ENCODE results near the gene FAAP20. TPM values are rescaled to one million over a fixed set of nuclear protein-coding genes. Genes with fewer than 3 reads are reported as not detected.

FAAP20 gene
- total and polyA plus RNA-seq, 2 of the 8 experiments (the other 6 are each of a cell fraction or from before 2014, with no cell fraction given): 58.4 to 99.8 TPM

DNA sequence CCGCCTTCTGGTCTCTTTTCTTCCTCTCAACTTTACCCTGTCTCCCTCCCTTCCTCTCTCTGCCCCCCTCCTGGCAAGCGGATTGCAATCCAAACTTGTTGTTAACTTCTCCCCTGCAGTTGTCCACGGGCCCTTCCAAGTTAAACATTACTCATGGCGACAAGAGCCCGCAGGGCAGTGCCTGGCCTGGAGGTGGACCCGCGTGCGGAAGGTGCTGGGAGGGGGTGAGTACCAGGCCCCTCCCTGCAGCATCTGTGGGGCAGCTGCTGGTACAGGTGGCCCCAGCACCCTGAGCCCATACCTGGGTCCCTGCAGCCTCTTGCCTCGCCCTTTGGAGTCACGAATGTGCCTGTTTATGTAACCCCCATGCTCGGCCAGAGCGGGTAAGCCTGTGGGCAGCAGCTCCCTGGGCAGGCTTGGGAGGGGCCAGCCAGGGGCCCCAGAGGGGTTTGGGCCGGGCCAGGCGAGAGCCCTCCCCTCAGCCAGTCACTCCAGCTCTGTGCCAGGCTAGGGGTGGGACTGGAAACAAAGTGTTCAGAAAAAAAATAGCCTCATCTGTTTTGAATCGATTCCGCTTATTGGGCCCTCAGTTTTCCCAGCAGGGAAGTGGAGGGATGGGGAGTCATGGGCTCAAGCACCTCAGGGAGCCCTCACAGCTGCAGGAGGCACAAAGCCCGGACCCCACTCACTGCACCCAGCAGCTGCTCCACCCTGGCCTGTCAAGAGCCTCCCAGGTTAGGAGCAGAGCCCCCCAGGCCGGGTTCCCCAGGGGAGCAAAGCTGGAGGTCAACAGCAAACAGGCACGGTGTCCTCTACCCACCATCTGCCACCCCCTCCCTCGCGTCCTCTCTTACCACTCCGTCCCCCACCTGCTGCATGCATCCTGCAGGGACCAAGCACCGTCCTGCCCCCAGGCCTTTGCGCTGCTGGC, 14.0 kb upstream of the FAAP20 start:
- no peak overlapping the region for H2AK5ac ChIP-seq (ENCODE audit: low read depth, low read length)
- no peaks in the 10 kb centered on the region for H4K20me1 ChIP-seq (replicated peaks in 1 of 2; ENCODE audit: control insufficient read depth in 1 of 2, insufficient read depth in 2 of 2, low read length in 2 of 2)
- H2AFZ ChIP-seq (ENCODE audit: low read length): no peak overlapping the region
- no peaks in the 10 kb centered on the region for H3K36me3 ChIP-seq (ENCODE audit: control insufficient read depth in 2 of 4, insufficient read depth in 4 of 4, low read length in 3 of 4)
- no peak overlapping the region for H2BK12ac ChIP-seq (ENCODE audit: low read depth, low read length)
- peaks cover 8% of the 10 kb centered on the region for H3K23me2 ChIP-seq (ENCODE audit: low read depth, low read length)
- H3K4me2 ChIP-seq (ENCODE audit: insufficient read depth in 1 of 2, low read depth in 2 of 2, low read length in 2 of 2): no peak overlapping the region
- H2BK15ac ChIP-seq (ENCODE audit: low read length): no peak overlapping the region
- DNase-seq (ENCODE audit: low read depth in 1 of 2, low spot score in 2 of 2) (no peak), FAIRE-seq (no peak)
- peaks cover 0 to 11% (median 6%) of the 10 kb centered on the region in 4 experiments; a peak in 4 of 7 replicates for H3K27me3 ChIP-seq (replicated peaks in 1 of 4; ENCODE audit: control insufficient read depth in 3 of 4, extremely low read depth in 1 of 4, insufficient read depth in 3 of 4, low read length in 3 of 4)
- no peak overlapping the region for H3K4me3 ChIP-seq (ENCODE audit: extremely low read depth in 1 of 4, insufficient read depth in 2 of 4, low read depth in 3 of 4, low read length in 4 of 4)
- H2BK5ac ChIP-seq (ENCODE audit: low read depth, low read length): 0 out of 2 replicates have a peak overlapping the region, but pooled peaks have one; percentile 35
- H3K56ac ChIP-seq (replicated peaks; ENCODE audit: insufficient read length, low read depth, low read length): no peak overlapping the region
- no peak overlapping the region for H2BK20ac ChIP-seq (ENCODE audit: low read length)
- no peak overlapping the region for H2BK120ac ChIP-seq (replicated peaks; ENCODE audit: low read depth, low read length)
- no peak overlapping the region for H3K23ac ChIP-seq (ENCODE audit: insufficient read length)
- H3K14ac ChIP-seq (ENCODE audit: insufficient read length): no peak overlapping the region
- ChIA-PET POLR2A (ENCODE audit: partially characterized antibody) (interaction anchor here (1.2 to 2.1 kb wide), 2 partner anchors 10 to 21 kb away, joined by 4 to 5 read pairs; no protein-coding TSS in a partner anchor), CTCF (ENCODE audit: partially characterized antibody) (interaction anchor here (1.0 to 4.3 kb wide), 8 partner anchors 12 to 173 kb away, joined by 3 to 22 read pairs (median 4); no protein-coding TSS in a partner anchor)
- no peaks in the 10 kb centered on the region for H3K9me3 ChIP-seq (ENCODE audit: insufficient read depth in 2 of 2, low read depth in 1 of 2, low read length in 1 of 2)
- TF ChIP-seq BCL11A (IDR thresholded peaks at IDR 0.05; ENCODE audit: low read depth in 2 of 2, low read length in 2 of 2) (no peak), CTBP2 (IDR thresholded peaks at IDR 0.05; ENCODE audit: borderline replicate concordance, insufficient read depth, insufficient read length, low read length) (no peak), SAP30 (IDR thresholded peaks at IDR 0.05; ENCODE audit: insufficient read depth, insufficient replicate concordance, low read length) (no peak), GTF2F1 (IDR thresholded peaks at IDR 0.05; ENCODE audit: borderline replicate concordance, low read depth, low read length) (no peak), KDM5A (IDR thresholded peaks at IDR 0.05; ENCODE audit: low read length) (no peak), SIX5 (IDR thresholded peaks at IDR 0.05; ENCODE audit: low read depth, low read length) (no peak), ASH2L (IDR thresholded peaks at IDR 0.05; ENCODE audit: low read length) (no peak), EZH2 (IDR thresholded peaks at IDR 0.05; ENCODE audit: low read depth, low read length, severe bottlenecking) (no peak), JUN (IDR thresholded peaks at IDR 0.05; ENCODE audit: low read depth, low read length) (no peak), SRF (IDR thresholded peaks at IDR 0.05; ENCODE audit: low read depth, low read length) (no peak), CREB1 (IDR thresholded peaks at IDR 0.05) (no peak), POU5F1 (IDR thresholded peaks at IDR 0.05; ENCODE audit: low read depth, low read length) (no peak)
- H3K4me1 ChIP-seq (replicated peaks in 1 of 4; ENCODE audit: control insufficient read depth in 3 of 4, insufficient read depth in 4 of 4, low read length in 3 of 4): peaks cover 3 to 26% (median 22%) of the 10 kb centered on the region in 4 experiments
- H4K91ac ChIP-seq (replicated peaks; ENCODE audit: insufficient read length, low read length): no peak overlapping the region
- H3K18ac ChIP-seq (ENCODE audit: extremely low read depth, low read length): peak overlapping the region; percentile 32
- H4K8ac ChIP-seq (ENCODE audit: extremely low read depth, insufficient read depth, low read length): no peak overlapping the region; the same call in 1 of the 2 replicates
- no peak overlapping the region for H3K9ac ChIP-seq (replicated peaks in 1 of 4; ENCODE audit: extremely low read depth in 1 of 4, low read depth in 3 of 4, low read length in 3 of 4)
- no peak overlapping the region for H4K5ac ChIP-seq (ENCODE audit: insufficient read length, low read depth, low read length)
- no peaks in the 10 kb centered on the region for H3K79me2 ChIP-seq (ENCODE audit: control insufficient read depth in 1 of 2, insufficient read depth in 2 of 2, low read length in 2 of 2)
- H3K27ac ChIP-seq (ENCODE audit: low read depth, low read length): no peak overlapping the region
- WGBS, 2 experiments (ENCODE audit: extremely low coverage in 1 of 2, insufficient coverage in 1 of 2, insufficient read length in 1 of 2, insufficient replicate concordance in 2 of 2, low coverage in 1 of 2, low lambda C conversion rate in 2 of 2, missing lambda C conversion rate in 1 of 2): 85% methylated on average over 20 of the region's 24 CpGs; no CpG with 5 or more reads in 1 of the 2 experiments
- no peak overlapping the region for H3K4ac ChIP-seq (replicated peaks; ENCODE audit: insufficient read length, low read depth, low read length)
- H3K79me1 ChIP-seq (ENCODE audit: low read depth, low read length): no peaks in the 10 kb centered on the region

All from H1 (cell line).